Retinal pigment epithelial cell (primary cell): ENCODE results near the gene MRPL54.

ENCODE experiments used
- DNase-seq: peaks from one replicate; pipeline ENCODE4 v3.0.0-alpha.2; 2010; ENCODE audit warnings: low read depth
- H3K4me3 ChIP-seq: 2 replicates; pipeline ENCODE4 v1.5.1; 2011; ENCODE audit warnings: mild to moderate bottlenecking, low read length, control low read depth, moderate library complexity
- CTCF ChIP-seq: conservative IDR thresholded peaks from 2 replicates; pipeline ENCODE4 v1.5.1; 2011; ENCODE audit warnings: low read depth, low read length, control low read depth, inconsistent platforms

MRPL54 gene

GRCh38 chr19:3800996-3801395 is 38.5 kb downstream of the MRPL54 start:
- TF ChIP-seq CTCF = no peak
- H3K4me3 ChIP-seq = no peak overlapping the region
- no peak for DNase-seq

- no peak overlapping the region for H3K4me3 ChIP-seq
- no peak for DNase-seq
- peak; percentile 39 for TF ChIP-seq CTCF
Observed at GRCh38 chr19:3801412-3802096, 39.1 kb downstream of the MRPL54 start.

- DNase-seq = no peak
- TF ChIP-seq CTCF = no peak
- no peak overlapping the region for H3K4me3 ChIP-seq
Observed at GRCh38 chr19:3803114-3803888, 40.8 kb downstream of the MRPL54 start.

GRCh38 chr19:3803986-3804385 is 41.5 kb downstream of the MRPL54 start:
- no peak overlapping the region for H3K4me3 ChIP-seq
- DNase-seq = no peak
- no peak for TF ChIP-seq CTCF

- no peak for TF ChIP-seq CTCF
- no peak for DNase-seq
- H3K4me3 ChIP-seq = no peak overlapping the region
Observed at GRCh38 chr19:3804429-3804828, 41.9 kb downstream of the MRPL54 start.

GRCh38 chr19:3805859-3806258 is 43.4 kb downstream of the MRPL54 start:
- TF ChIP-seq CTCF = no peak
- no peak overlapping the region for H3K4me3 ChIP-seq
- no peak for DNase-seq

- no peak for DNase-seq
- TF ChIP-seq CTCF = no peak
- H3K4me3 ChIP-seq = no peak overlapping the region
Observed at GRCh38 chr19:3807131-3807480, 44.6 kb downstream of the MRPL54 start.
